Panc1 (cell line): ENCODE data around the gene LHPP.

ENCODE experiments used
- CTCF ChIP-seq: fragments of 450-650 bp; IDR thresholded peaks from 2 replicates; pipeline ENCODE4 v1.5.1; 2017; ENCODE audit warnings: mild to moderate bottlenecking
- TCF7L2 ChIP-seq: IDR thresholded peaks from 2 replicates; pipeline ENCODE4 v1.6.1; 2011; ENCODE audit warnings: mild to moderate bottlenecking, low read depth, low read length, inconsistent platforms

- TF ChIP-seq TCF7L2, result no peak
- no peak for TF ChIP-seq CTCF
These were observed 2.7 kb upstream of the LHPP start for GRCh38 chr10:124458889-124459288.
